Progenitor cell of endocrine pancreas (in vitro differentiated cells): Measurements from ENCODE around the gene SPEN. TPM values are rescaled to one million over a fixed set of nuclear protein-coding genes. Genes with fewer than 3 reads are reported as not detected.
"Not testable (repeated sequence)": the region's sequence is repeated elsewhere in the genome, so short reads cannot be mapped to it uniquely, and the experiment has no call there.

ENCODE experiments used
- DNase-seq: peaks from one replicate; pipeline ENCODE4 v3.0.0; 2021; ENCODE audit warnings: low spot score; ENCODE audit not compliant: unreplicated experiment
- H3K27ac Mint-ChIP-seq: 2 replicates; pipeline ENCODE4 v1.8.0; 2021; ENCODE audit warnings: mild to moderate bottlenecking, moderate library complexity, mixed read lengths
- H3K27me3 Mint-ChIP-seq: 2 replicates; pipeline ENCODE4 v1.8.0; 2021; ENCODE audit warnings: mixed read lengths
- H3K36me3 Mint-ChIP-seq: 2 replicates; pipeline ENCODE4 v1.8.0; 2022; ENCODE audit warnings: mixed read lengths; ENCODE audit not compliant: insufficient read depth
- H3K4me1 Mint-ChIP-seq: 2 replicates; pipeline ENCODE4 v1.8.0; 2021; ENCODE audit warnings: low read depth, mixed read lengths
- H3K4me3 Mint-ChIP-seq: 2 replicates; pipeline ENCODE4 v1.8.0; 2021; ENCODE audit warnings: low read depth, mild to moderate bottlenecking, moderate library complexity, mixed read lengths
- H3K9me3 Mint-ChIP-seq: 2 replicates; pipeline ENCODE4 v1.8.0; 2021; ENCODE audit warnings: low read depth, mixed read lengths
- total RNA-seq: library from RNA; stranded (reverse); gene quantifications from 2 replicates; pipeline ENCODE4 v1.2.1, GENCODE V29; 2021
- TF ChIP-seq, protein P1 (sequence below): fragments of 200-600 bp; sonication (generic); IDR thresholded peaks from one replicate; pipeline ENCODE4 v1.5.0; 2021; ENCODE audit warnings: antibody characterized with exemption, mild to moderate bottlenecking; ENCODE audit not compliant: unreplicated experiment

Gene SPEN
- total RNA-seq, 1 donor from 2014 or later = 55.8 TPM

DNA sequence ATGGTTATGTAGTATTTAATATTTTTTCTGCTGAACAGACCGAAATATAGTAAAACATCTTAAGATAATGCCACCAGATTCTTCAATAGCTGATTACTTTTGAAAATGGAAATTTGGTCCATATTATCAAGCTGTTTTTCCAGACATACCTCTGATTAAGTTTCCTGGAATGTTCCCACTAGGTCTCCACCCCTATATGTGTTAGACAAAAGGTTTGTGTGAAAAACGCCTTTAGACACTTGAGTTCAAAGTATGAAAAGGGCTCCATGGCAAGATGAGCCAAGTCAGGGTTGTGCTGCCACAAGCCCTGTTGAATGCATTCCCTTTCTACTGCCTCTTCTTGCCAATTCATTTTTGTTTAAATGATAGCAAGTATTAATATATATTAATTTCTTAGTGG, 75.7 kb downstream of the SPEN start:
- no peak overlapping the region for H3K27ac Mint-ChIP-seq
- peaks cover 24% of the 10 kb centered on the region for H3K36me3 Mint-ChIP-seq
- no peak overlapping the region for H3K4me3 Mint-ChIP-seq
- H3K27me3 Mint-ChIP-seq = no peaks in the 10 kb centered on the region
- no peak for DNase-seq
- TF ChIP-seq, protein P1, sequence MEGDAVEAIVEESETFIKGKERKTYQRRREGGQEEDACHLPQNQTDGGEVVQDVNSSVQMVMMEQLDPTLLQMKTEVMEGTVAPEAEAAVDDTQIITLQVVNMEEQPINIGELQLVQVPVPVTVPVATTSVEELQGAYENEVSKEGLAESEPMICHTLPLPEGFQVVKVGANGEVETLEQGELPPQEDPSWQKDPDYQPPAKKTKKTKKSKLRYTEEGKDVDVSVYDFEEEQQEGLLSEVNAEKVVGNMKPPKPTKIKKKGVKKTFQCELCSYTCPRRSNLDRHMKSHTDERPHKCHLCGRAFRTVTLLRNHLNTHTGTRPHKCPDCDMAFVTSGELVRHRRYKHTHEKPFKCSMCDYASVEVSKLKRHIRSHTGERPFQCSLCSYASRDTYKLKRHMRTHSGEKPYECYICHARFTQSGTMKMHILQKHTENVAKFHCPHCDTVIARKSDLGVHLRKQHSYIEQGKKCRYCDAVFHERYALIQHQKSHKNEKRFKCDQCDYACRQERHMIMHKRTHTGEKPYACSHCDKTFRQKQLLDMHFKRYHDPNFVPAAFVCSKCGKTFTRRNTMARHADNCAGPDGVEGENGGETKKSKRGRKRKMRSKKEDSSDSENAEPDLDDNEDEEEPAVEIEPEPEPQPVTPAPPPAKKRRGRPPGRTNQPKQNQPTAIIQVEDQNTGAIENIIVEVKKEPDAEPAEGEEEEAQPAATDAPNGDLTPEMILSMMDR = no peak
- peaks cover 5% of the 10 kb centered on the region for H3K4me1 Mint-ChIP-seq
- H3K9me3 Mint-ChIP-seq = no peaks in the 10 kb centered on the region

DNA sequence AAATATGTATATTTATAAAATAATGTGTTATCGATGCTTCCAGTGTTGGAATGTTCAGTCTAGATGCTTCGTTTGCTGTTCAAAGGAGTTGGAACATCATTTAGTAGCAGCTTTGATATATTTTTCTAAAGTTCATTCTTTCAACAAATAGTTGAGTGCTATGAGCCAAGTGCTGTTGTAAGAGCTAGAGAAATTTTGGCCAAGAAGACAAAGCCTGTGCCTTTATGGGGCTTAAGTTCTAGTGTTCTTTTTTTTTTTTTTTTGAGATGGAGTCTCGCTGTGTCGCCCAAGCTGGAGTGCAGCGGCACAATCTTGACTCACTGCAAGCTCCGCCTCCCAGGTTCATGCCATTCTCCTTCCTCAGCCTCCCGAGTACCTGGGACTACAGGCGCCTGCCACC, 78.9 kb downstream of the SPEN start:
- H3K27ac Mint-ChIP-seq, H3K4me1 Mint-ChIP-seq, H3K4me3 Mint-ChIP-seq, H3K27me3 Mint-ChIP-seq, DNase-seq, H3K9me3 Mint-ChIP-seq: not testable (repeated sequence)
- peaks cover 36% of the 10 kb centered on the region for H3K36me3 Mint-ChIP-seq

DNA sequence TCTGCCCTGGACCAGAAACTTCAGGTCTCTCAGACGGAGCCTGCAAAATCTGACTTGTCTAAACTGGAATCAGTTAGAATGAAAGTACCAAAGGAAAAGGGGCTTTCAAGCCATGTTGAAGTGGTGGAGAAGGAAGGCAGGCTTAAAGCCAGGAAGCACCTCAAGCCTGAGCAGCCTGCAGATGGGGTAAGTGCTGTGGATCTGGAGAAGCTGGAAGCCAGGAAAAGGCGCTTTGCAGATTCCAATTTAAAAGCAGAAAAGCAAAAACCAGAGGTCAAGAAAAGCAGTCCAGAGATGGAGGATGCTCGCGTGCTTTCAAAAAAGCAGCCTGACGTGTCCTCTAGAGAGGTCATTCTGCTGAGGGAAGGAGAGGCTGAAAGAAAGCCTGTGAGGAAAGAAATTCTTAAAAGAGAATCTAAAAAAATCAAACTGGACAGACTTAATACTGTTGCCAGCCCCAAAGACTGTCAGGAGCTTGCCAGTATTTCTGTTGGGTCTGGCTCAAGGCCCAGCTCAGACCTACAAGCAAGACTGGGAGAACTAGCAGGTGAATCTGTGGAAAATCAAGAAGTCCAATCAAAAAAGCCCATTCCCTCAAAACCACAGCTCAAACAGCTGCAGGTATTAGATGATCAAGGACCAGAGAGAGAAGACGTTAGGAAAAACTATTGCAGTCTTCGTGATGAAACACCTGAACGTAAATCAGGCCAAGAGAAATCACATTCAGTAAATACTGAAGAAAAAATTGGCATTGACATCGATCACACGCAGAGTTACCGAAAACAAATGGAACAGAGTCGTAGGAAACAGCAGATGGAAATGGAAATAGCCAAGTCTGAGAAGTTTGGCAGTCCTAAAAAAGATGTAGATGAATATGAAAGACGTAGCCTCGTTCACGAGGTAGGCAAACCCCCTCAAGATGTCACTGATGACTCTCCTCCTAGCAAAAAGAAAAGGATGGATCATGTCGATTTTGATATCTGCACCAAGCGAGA, 81.8 kb downstream of the SPEN start:
- Mint-ChIP-seq H3K27ac (no peak overlapping the region), H3K4me1 (peaks cover 5% of the 10 kb centered on the region), H3K27me3 (no peaks in the 10 kb centered on the region), H3K9me3 (no peaks in the 10 kb centered on the region), H3K4me3 (no peak overlapping the region), H3K36me3 (peaks cover 32% of the 10 kb centered on the region)
- no peak for DNase-seq
- TF ChIP-seq, protein P1 = no peak

DNA sequence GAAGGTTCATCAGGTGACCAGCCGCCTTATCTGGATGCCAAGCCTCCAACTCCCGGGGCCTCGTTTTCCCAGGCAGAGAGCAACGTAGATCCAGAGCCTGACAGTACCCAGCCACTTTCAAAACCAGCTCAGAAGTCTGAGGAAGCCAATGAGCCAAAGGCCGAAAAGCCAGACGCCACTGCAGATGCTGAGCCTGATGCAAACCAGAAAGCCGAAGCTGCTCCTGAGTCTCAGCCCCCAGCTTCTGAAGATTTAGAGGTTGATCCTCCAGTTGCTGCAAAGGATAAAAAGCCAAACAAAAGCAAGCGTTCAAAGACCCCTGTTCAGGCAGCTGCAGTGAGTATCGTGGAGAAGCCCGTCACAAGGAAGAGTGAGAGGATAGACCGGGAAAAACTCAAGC, 83.9 kb downstream of the SPEN start:
- Mint-ChIP-seq H3K9me3 (no peaks in the 10 kb centered on the region), H3K27me3 (no peaks in the 10 kb centered on the region), H3K4me3 (no peak overlapping the region), H3K27ac (no peak overlapping the region), H3K4me1 (no peaks in the 10 kb centered on the region), H3K36me3 (peaks cover 37% of the 10 kb centered on the region)
- DNase-seq = no peak
- TF ChIP-seq, protein P1 = no peak

DNA sequence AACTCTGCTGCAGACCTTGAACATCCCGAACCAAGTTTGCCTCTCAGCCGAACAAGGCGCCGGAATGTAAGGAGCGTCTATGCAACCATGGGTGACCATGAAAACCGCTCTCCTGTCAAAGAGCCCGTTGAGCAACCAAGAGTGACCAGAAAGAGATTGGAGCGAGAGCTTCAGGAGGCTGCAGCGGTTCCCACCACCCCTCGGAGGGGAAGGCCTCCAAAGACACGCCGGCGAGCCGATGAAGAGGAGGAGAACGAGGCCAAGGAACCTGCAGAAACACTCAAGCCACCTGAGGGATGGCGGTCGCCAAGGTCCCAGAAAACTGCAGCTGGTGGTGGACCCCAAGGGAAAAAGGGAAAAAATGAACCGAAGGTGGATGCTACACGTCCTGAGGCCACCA, 84.4 kb downstream of the SPEN start:
- no peak for DNase-seq
- Mint-ChIP-seq H3K4me3 (no peak overlapping the region), H3K4me1 (no peaks in the 10 kb centered on the region), H3K36me3 (peaks cover 39% of the 10 kb centered on the region), H3K27me3 (no peaks in the 10 kb centered on the region), H3K27ac (no peak overlapping the region), H3K9me3 (no peaks in the 10 kb centered on the region)
- TF ChIP-seq, protein P1 = no peak

DNA sequence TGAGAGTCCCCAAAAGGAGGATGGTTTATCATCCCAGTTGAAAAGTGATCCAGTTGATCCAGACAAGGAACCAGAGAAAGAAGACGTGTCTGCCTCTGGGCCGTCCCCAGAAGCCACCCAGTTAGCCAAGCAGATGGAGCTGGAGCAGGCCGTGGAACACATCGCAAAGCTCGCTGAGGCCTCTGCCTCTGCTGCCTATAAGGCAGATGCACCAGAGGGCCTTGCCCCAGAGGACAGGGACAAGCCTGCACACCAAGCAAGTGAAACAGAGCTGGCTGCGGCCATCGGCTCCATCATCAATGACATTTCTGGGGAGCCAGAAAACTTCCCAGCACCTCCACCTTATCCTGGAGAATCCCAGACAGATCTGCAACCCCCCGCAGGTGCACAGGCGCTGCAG, 85.1 kb downstream of the SPEN start:
- H3K27me3 Mint-ChIP-seq = no peaks in the 10 kb centered on the region
- no peak overlapping the region for H3K4me3 Mint-ChIP-seq
- peaks cover 43% of the 10 kb centered on the region for H3K36me3 Mint-ChIP-seq
- H3K4me1 Mint-ChIP-seq = no peaks in the 10 kb centered on the region
- no peak overlapping the region for H3K27ac Mint-ChIP-seq
- DNase-seq = no peak
- no peaks in the 10 kb centered on the region for H3K9me3 Mint-ChIP-seq
- TF ChIP-seq, protein P1 = no peak
